ENCODE results near the gene ARHGEF4.
"Not testable (repeated sequence)": the region's sequence is repeated elsewhere in the genome, so short reads cannot be mapped to it uniquely, and the experiment has no call there.

GRCh38 chr2:130992003-130992402 lies 155.3 kb downstream of the ARHGEF4 start:
- TF ChIP-seq POLR2AphosphoS5, CTCF (IDR thresholded peaks at IDR 0.05): not testable (repeated sequence)

Measured in sigmoid colon (tissue), 4 donors.